Measurements from ENCODE around the gene DIAPH3.
A peak's percentile ranks its signal among the peaks of the same experiment; 100 is the strongest.
"Not testable (repeated sequence)": the region's sequence is repeated elsewhere in the genome, so short reads cannot be mapped to it uniquely, and the experiment has no call there.

DIAPH3 gene

GRCh38 chr13:60163478-60164233, at the start of gene DIAPH3:
Gene DIAPH3 (minus strand): TSS chr13:60163928. CDS start chr13:60163766, 162 bp downstream.
- peak; percentile 38; the same call in 1 of the 2 replicates for TF ChIP-seq ZFX (IDR thresholded peaks at IDR 0.05)
- no peak for TF ChIP-seq CTCF (conservative IDR thresholded peaks at IDR 0.05)
- peak within 1 kb of the TSS; percentile 96 for H3K27ac ChIP-seq

- TF ChIP-seq CTCF (conservative IDR thresholded peaks at IDR 0.05) (no peak), ZFX (IDR thresholded peaks at IDR 0.05) (no peak)
- no peak overlapping the region for H3K27ac ChIP-seq
Measured at GRCh38 chr13:60213236-60213744, 49.6 kb upstream of the DIAPH3 start.

DNA sequence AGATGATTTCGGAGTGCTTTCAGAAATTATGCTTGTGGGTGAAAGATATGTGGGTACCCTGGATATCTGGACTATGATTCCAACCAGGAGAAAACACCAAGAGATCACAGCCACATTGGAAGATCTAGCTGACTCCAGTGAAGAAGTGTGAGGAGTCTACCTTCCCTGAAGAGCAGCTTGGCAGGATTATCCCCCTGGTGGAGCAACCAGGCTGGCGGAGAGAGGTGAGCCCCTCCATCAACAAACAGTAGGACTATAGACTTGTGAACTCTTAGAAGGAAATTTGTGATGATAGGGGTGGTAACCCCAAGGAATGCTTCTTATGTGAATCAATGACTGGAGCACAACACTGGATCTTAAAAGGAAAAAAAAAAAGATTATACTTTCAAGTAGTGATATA, 47.8 kb upstream of the DIAPH3 start:
- no peak overlapping the region for H3K27ac ChIP-seq
- TF ChIP-seq ZFX (IDR thresholded peaks at IDR 0.05) (no peak), CTCF (conservative IDR thresholded peaks at IDR 0.05) (no peak)

GRCh38 chr13:60210510-60211330, 47.0 kb upstream of the DIAPH3 start:
- no peak overlapping the region for H3K27ac ChIP-seq
- no peak for TF ChIP-seq ZFX (IDR thresholded peaks at IDR 0.05)
- TF ChIP-seq CTCF (conservative IDR thresholded peaks at IDR 0.05), result no peak

GRCh38 chr13:60205499-60205898, 41.8 kb upstream of the DIAPH3 start:
- not testable (repeated sequence) for H3K27ac ChIP-seq

DNA sequence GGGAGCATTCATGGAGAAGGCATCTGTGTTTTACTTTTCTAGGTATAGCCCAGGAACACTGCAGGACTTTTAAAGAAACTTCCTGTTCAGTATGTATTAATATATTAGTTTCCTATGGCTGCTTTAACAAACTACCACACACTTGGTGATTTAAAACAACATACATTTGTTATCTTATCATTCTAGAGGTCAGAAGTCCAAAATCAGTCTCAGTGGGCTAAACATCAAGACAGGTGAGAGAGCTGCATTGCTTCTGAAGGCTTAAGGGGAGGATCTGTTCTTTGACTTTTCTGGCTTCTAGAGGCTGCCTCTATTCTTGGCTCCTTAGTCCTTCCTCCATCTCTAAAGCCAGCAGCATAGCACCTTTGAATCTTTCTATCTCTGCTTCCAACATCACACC, 37.6 kb upstream of the DIAPH3 start:
- TF ChIP-seq CTCF (conservative IDR thresholded peaks at IDR 0.05), result no peak
- TF ChIP-seq ZFX (IDR thresholded peaks at IDR 0.05), result no peak
- H3K27ac ChIP-seq, result no peak overlapping the region

- H3K27ac ChIP-seq, result not testable (repeated sequence)
Measured at GRCh38 chr13:60195893-60196292, 32.2 kb upstream of the DIAPH3 start.

DNA sequence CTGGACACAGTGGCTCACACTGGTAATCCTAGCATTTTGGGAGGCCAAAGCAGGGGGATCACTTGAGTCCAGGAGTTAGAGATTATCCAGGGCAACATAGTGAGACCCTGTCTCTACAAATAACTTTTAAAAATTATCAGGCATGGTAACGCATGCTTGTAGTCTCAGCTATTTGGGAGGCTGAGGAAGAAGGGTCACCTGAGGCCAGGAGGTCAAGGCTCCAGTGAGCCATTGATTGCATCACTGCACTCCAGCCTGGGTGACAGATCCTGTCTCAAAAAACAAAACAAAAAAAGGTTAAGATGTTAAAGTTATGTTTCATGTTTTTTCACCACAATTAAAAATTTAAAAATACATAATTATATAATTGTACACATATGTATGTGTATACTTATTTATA, 19.2 kb upstream of the DIAPH3 start:
- no peak for TF ChIP-seq ZFX (IDR thresholded peaks at IDR 0.05)
- no peak for TF ChIP-seq CTCF (conservative IDR thresholded peaks at IDR 0.05)

More for the DNA sequence above, 19.2 kb upstream of the DIAPH3 start:
- no peak overlapping the region for H3K27ac ChIP-seq

Measured in C4-2B (cell line).